WERI-Rb-1 (cell line): Measurements from ENCODE around the gene ZNF683.

Experiments used
- DNase-seq: peaks from one replicate; pipeline ENCODE4 v3.0.0-alpha.2; 2020
- H3K27ac ChIP-seq: fragments of 250-450 bp; sonication (Bioruptor Pico); 2 replicates; pipeline ENCODE4 v1.5.1; 2020; ENCODE audit warnings: mild to moderate bottlenecking, moderate library complexity
- H3K27me3 ChIP-seq: fragments of 250-450 bp; sonication (Bioruptor Pico); 2 replicates; pipeline ENCODE4 v1.5.1; 2021; ENCODE audit warnings: mild to moderate bottlenecking, low read depth, moderate library complexity; ENCODE audit not compliant: insufficient read depth, severe bottlenecking
- H3K36me3 ChIP-seq: fragments of 250-450 bp; sonication (Bioruptor Pico); 2 replicates; pipeline ENCODE4 v1.5.1; 2020; ENCODE audit warnings: mild to moderate bottlenecking, moderate library complexity
- H3K4me3 ChIP-seq: 2 replicates; pipeline ENCODE4 v1.5.1; 2011; ENCODE audit warnings: low read depth, mild to moderate bottlenecking, control low read depth, low read length
- H3K9me3 ChIP-seq: fragments of 250-450 bp; sonication (Bioruptor Pico); 2 replicates; pipeline ENCODE4 v1.5.1; 2021; ENCODE audit warnings: mild to moderate bottlenecking, moderate library complexity; ENCODE audit not compliant: severe bottlenecking
- TF ChIP-seq, protein P1 (sequence below): IDR thresholded peaks from 2 replicates; pipeline ENCODE4 v1.5.1; 2011; ENCODE audit warnings: low read depth, mild to moderate bottlenecking, control low read depth, inconsistent platforms, low read length

ZNF683 gene

DNA sequence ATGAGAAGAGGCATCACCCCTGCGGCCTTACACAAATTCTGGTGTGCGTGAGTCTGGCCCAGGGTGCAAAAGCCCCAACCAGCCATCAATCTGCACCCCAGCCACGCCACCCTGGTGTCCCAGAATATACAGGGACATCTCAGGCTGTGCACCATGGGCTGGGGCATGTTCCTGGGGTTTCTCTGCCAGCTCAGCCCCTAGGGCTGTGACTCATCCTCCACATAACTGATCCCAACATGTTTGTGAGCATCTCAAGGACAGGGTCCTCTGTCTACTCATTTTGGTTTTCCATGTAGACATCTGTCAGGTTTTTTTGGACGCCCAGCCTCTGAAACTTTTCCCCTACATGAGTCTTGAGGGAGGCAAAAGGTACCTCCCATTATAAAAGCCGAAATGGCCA is 511 bp downstream of the ZNF683 start:
- Histone ChIP-seq H3K4me3 (no peak overlapping the region), H3K27ac (no peak overlapping the region), H3K27me3 (no peaks in the 10 kb centered on the region), H3K36me3 (no peaks in the 10 kb centered on the region), H3K9me3 (peaks cover 3% of the 10 kb centered on the region)
- TF ChIP-seq, protein P1, sequence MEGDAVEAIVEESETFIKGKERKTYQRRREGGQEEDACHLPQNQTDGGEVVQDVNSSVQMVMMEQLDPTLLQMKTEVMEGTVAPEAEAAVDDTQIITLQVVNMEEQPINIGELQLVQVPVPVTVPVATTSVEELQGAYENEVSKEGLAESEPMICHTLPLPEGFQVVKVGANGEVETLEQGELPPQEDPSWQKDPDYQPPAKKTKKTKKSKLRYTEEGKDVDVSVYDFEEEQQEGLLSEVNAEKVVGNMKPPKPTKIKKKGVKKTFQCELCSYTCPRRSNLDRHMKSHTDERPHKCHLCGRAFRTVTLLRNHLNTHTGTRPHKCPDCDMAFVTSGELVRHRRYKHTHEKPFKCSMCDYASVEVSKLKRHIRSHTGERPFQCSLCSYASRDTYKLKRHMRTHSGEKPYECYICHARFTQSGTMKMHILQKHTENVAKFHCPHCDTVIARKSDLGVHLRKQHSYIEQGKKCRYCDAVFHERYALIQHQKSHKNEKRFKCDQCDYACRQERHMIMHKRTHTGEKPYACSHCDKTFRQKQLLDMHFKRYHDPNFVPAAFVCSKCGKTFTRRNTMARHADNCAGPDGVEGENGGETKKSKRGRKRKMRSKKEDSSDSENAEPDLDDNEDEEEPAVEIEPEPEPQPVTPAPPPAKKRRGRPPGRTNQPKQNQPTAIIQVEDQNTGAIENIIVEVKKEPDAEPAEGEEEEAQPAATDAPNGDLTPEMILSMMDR, result no peak
- no peak for DNase-seq

DNA sequence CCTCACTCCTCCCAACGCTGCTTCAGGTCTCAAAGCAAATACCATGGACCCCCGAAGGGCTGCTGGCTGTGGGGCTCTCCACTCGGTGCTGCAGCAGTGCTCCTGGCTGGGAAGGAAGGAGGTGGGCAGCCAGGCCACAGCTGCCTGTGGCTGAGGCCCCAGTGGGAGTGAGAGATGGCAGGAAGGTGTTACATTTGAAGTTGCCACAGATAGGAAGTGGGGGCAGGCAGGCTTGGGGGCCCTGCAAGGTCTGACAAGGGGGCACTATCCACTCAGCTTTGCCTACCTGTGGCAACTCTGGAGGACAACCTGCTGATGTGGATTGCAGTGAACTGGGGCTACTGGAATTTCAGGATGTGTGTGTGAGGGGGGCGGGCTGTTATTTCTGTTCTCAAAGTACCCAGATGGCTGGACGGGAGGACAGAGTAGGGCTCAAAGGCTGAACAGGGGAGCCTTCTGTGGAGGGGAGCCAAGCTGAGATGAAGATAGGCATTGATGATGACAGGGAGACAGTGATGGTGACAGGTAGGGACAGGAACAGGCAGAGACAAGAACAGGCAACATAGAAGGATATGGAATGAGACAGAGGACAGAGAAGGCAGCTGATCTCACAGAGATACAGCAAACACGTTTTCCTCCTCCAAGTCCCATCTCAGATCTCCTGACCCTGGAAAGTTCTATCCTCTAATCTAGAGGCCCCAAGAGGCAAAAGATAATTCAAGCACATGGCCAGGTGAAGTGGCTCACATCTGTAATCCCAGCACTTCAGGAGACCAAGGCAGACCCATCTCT is 1.8 kb downstream of the ZNF683 start:
- Histone ChIP-seq H3K36me3 (no peaks in the 10 kb centered on the region), H3K9me3 (peaks cover 3% of the 10 kb centered on the region), H3K27me3 (no peaks in the 10 kb centered on the region), H3K27ac (no peak overlapping the region), H3K4me3 (no peak overlapping the region)
- TF ChIP-seq, protein P1, result no peak
- no peak for DNase-seq

DNA sequence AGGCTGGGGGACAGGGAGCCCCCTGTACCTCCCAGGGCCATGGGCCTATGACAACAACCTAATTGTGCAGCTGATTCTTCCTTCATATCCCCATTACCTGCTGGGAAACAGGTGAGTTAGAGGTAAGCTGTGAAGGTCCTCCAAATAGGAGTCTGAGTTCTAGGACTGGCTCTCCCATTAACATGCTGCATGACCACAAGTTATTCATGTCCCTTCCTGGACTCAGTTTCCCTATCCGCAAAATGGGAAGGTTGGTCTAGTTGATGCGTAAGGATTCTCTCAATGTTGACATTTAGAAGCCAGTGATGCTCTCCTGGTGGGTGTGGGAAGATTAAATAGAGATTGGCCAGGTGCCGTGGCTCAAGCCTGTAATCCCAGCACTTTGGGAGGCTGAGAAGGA is 4.1 kb downstream of the ZNF683 start:
- Histone ChIP-seq H3K9me3 (peaks cover 3% of the 10 kb centered on the region), H3K27ac (no peak overlapping the region), H3K36me3 (no peaks in the 10 kb centered on the region), H3K27me3 (no peaks in the 10 kb centered on the region), H3K4me3 (no peak overlapping the region)
- TF ChIP-seq, protein P1, result no peak
- no peak for DNase-seq

DNA sequence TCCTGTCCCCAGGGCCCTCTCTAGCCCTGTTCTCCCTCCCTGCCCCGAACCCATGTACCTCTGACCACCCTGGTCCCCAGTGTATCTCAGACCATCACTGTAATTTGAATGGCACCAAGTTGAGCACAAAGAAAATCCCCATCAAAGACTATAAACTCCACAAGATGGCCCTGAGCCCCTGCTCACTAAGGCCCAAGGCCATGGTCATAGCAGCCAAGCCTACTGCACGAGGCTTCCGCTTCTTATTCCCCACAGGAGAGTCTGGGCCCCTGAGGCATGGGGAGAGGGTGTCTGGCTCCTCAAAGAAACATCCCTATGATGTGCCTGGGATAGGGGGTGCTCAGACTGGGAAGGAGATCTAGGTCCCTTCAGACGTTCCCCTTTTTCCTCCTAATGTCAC is 4.5 kb downstream of the ZNF683 start:
- peaks cover 3% of the 10 kb centered on the region for H3K9me3 ChIP-seq
- TF ChIP-seq, protein P1, result no peak

DNA sequence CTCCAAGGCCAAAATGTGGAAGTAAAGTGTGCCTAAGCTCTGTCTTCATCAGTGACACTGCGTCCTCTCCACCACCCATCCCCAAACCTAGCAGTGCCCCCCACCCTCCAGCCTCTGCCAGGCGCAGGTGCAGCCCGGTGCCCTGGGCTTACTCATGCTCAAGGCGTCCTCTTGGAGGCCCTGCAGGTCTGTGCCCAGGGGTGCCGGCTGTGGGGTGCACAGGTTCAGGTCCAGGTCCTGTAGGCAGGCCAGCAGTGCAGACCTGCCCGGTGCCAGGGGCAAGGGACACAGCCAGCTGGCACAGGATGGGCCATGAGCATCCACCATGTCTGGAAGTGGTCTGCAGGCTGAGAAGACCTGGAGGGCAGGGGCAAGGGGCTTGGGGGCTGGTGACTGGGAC is 5.1 kb downstream of the ZNF683 start:
- Histone ChIP-seq H3K4me3 (no peak overlapping the region), H3K27ac (no peak overlapping the region), H3K27me3 (no peaks in the 10 kb centered on the region), H3K36me3 (no peaks in the 10 kb centered on the region), H3K9me3 (peaks cover 3% of the 10 kb centered on the region)
- DNase-seq, result no peak
- TF ChIP-seq, protein P1, result no peak

More for the DNA sequence above, 4.5 kb downstream of the ZNF683 start:
- no peak for DNase-seq
- Histone ChIP-seq H3K36me3 (no peaks in the 10 kb centered on the region), H3K4me3 (no peak overlapping the region), H3K27ac (no peak overlapping the region), H3K27me3 (no peaks in the 10 kb centered on the region)

DNA sequence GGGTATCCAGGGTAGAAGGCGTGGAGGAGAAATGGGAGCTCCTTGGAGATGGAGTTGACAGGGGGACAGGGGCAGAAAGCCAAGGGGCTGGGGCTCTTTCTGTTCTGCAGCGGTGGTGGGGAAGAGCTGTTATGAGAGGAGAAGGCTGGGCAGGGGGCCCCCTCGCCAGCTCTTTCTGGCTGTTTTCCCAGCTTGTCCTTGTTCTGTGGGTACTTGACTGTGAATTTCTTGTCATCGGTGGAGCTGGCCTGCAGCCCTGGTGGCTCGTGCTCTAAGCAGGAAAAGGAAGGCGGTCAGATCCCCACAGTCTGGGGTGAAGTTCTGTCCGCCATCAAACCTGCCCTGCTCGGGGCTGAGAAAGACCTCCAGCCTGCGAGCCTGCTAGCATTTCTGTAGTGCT is 7.6 kb downstream of the ZNF683 start:
- H3K27ac ChIP-seq, result no peak overlapping the region
- no peaks in the 10 kb centered on the region for H3K9me3 ChIP-seq
- H3K27me3 ChIP-seq, result no peaks in the 10 kb centered on the region
- TF ChIP-seq, protein P1, result no peak
- no peak for DNase-seq
- no peaks in the 10 kb centered on the region for H3K36me3 ChIP-seq
- H3K4me3 ChIP-seq, result no peak overlapping the region
